HG03565 (cell line): Measurements from ENCODE around the gene ELMO2.

Source experiments
- ATAC-seq: cut with Tn5 transposase; IDR thresholded peaks from one replicate; pipeline ENCODE4 v1.9.1; 2021; ENCODE audit warnings: mild to moderate bottlenecking, moderate library complexity; ENCODE audit not compliant: unreplicated experiment

The ELMO2 gene

DNA sequence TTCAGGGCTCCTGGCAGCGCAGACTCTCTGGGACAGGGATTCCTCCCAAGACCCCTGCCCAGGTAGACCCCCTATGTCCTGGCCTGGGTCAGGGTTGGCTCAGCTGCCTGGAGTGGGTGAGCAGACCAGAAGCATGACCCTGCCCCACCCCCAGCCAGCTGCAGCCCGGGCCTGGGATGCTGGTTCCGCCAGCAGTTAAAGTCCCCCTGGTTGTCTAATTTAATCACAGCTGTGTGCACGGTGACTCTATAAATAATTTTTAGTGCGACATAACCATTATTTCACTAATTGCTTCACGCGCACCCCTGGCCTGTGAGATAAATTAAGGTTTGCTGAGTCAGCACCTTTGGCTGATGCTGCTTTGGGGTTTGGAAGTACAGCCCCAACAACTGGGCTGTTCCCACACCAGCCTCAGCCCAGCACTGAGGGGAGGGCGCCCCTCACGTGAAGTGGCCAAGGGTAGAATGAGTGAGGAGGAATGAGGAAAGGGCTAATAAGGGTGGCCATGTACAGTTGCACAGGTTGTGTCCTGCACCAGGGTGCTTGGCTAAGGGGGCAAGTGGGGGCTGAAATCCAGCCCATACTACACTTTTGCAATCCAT, 72.0 kb downstream of the ELMO2 start:
- ATAC-seq, result no peak

DNA sequence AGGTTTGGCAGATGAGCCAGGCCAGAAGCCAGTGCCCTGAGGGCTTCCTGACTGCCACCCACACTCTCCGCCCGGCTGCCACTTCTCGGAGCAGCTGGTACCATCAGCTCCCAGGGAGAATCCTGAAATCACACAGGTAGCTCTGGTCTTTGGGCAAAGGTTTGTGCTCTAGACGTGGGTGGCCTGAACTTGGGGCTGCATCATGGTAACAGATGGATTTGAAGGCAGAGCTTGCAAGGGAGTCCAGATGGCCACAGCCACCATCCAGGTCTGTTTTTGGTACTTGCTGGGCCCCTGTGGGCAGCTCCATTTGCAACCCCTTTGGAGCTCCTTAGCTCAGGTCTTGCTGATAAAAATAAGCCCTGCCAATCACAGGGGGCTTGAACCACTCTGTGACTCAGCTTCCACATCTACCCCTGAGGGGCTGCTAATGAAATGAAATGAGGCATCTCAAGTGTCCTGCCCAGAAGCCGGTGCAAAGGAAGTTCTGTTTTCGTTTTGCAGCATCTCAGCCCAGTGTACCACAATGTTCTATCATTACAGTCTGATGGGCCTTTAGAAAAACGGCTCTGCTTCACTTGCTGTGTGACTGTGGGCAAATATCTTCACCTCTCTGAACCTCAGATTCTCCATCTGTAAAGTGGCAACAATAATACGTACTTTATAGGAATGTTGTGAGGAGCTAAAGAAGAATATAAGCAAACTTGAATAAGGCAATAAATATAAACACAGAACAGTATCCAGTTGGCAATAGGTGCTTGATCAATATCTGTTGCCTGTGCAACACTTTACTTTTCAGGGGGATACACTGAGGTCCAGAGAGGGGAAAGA, 73.0 kb downstream of the ELMO2 start:
- ATAC-seq, result no peak

DNA sequence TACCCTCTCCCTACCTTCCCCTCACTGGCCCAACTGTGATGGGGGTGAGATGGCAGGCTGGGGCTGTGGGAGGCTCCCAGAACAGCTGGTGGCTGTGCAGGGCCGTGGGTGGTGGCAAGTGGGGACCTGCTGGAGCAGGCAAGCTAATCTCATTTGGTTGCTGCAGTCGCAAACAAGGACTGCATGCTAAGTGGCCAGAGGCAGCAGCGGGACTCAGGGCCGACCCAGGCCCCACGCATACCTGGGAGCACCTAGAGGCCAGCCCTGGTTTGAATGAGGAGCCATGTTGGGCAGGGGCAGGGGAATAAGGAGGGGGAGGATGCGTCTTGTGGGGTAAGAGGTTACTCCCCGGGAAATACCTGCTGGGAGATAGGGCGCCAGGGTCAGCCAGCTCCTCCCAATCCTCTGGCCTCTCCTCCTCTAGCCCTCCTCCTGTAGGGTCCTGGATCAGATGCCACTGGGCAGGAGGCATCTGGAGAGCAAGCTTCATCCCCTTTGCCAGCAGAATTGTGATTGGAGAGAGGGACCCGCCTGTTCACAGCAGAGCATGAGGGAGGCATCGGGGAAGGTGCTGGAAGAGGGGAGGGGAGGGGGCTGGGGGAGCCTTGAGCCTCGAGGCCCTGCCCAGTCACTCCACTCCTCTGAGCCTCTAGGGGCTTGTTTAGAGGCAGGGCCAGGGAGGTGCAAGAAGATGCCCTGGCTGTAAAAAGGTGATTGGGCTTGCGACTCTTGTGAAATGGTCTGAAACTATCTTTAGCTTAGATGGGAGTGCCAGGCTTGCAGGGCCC, 73.8 kb downstream of the ELMO2 start:
- ATAC-seq, result no peak

DNA sequence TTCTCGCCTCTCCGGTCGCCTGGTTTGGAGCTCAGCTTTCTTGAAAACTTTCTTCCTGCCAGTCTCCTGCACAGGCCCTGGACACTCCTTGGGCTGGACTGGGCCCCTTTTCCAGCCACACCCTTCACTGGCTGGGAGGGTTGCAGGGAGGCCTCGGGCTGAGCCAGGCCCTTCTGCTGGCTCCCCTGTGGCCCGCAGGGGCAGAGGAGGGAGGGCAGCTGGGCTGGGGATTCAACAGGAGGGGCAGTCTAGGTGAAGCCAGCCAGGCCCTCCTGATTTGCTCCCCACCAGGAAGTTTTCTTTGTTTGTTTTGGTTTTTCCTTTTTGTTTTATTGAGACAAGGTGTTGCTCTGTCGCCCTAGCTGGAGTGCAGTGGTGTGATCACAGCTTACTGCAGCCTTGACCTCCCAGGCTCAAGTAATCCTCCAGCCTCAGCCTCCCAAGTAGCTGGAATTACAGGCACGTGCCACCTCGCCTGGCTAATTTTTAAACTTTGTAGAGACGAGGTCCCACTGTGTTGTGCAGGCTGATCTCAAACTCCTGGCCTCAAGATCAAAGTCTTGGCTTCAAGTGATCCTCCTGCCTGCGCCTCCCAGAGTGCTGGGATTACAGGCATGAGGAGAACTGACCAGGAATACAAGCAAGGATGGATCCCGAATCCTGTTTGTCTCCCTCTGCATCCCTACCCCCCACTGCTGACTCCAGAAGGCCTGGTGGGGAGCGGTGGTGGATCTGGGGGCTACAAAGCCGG, 74.6 kb downstream of the ELMO2 start:
- ATAC-seq, result no peak

DNA sequence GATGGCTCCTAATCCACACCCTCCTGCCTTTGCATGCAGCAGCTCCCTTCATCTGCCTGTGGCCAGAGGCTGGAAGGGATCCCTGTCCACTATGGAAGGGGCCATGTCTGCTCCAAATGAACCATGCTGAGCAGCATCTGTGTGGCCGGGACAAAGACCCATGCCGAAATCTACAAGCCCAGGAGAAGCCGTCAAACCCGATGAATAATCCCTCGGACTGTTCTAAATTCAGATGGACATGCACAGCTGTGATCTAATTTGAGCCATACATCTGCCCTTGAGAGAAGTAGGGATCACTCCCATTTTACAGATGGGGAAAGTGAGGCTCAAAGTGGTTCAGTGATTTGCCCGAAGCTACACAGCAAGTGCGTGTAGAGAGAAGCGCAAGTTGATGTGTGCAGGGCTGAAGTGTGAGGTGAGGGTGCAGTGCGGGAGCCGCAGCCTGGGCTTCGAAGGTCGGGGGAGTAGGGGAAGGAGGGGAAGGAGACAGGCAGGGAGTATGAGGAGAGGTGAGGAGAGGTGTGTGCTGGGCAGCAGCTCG, 75.5 kb downstream of the ELMO2 start:
- ATAC-seq, result no peak

DNA sequence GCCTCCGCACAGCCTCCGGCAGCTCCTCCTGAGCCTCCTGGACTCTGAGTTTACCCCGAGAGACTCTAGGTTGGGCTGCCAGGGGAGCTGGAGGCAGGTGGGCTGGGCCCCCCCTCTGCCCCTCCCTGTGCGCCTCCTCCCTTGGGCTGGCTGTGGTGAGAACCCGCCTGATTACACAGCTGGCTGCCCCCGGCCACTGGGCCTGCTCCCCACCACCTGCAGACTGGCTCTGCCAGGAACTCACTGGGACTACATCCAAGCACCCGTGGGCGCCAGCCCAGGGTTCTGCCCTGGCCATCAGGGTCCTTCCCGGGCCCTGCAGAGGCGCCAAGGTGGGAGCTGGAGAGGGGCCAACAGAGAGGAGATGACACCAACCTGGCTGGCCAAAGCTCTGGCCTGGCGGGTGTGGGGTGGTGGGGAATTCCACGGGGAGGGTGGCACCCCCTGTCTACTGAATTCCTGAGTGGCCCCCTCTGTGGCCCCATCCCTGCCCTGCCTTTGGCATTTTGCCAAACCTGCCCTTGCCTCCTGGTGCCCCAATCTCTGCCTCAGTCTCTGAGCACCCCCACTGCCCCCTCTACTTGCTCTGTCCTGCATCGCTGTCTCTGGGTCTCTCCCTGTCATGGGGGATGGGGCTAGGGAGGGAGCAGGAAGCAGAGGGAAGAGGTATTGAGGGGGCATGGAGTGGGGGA, 76.2 kb downstream of the ELMO2 start:
- no peak for ATAC-seq

DNA sequence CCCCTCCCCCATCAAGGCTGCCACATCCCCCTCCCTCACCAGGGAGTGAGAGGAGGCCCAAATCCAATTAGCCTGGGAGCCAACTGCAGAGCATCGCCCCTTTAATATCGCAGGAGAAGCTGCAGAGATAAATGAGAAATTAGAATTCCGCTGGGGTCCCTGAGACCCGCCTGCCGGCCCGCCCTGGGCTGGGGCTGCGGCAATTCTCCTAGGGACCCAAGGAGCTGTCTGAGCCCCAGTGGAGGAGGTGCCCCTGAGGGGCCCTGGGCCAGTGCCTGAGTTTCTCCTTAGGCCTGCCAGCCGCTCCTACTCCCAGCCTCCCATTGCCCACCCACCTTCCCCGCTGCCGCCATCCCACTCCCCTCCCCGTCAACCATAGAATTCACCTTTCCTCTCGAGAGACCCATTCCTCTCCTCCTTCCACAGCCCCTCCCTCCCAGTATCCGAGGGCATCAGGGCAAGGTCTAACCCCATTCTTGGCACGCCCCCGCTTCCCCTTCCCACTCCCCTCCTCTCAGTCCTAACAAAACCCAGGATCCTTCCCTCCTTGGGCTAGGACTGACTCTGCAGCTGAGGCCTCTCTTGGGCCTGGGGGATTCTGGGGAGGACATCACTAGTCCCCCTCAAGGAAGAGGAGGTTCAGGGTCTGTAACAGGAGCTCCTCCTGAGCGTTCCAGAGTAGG, 78.1 kb downstream of the ELMO2 start:
- ATAC-seq, result no peak

DNA sequence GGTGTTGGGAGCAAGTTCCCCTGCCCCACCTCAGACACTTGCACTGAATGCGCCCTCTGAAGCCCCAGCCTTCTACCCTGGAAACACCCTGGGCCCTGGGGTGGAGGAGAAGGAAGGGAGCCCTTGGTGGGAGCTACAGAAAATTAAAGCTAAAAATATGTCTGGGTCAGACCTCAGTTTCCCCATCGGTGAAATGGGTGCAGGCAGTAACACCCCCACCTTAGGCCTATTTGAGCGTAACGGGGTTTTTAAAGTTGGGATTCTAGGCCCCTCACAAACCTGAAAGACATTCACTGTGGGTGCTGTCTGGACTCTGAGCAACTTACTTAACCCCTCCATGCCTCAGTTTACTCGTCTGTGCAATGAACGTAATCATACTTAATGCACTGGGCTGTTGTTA, 78.9 kb downstream of the ELMO2 start:
- no peak for ATAC-seq

DNA sequence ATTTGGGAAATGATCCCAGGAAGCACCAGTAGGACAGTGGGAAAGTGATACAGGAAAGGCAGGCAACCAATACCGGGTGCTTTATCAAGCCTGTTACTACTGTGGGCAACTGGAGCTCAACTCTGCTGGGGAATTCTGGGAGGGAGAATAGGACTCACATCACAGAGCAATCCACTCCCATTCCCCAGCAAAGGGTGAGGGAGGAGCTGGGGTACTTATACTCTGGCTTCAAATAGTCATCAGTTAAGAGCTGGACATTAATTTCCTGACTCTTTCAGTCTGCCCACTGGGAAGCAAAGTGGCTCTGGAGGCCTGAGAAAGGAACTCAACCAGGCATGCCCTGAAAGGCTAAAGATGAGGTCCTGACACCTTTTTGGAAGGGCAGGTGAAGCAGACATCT, 80.6 kb downstream of the ELMO2 start:
- no peak for ATAC-seq

DNA sequence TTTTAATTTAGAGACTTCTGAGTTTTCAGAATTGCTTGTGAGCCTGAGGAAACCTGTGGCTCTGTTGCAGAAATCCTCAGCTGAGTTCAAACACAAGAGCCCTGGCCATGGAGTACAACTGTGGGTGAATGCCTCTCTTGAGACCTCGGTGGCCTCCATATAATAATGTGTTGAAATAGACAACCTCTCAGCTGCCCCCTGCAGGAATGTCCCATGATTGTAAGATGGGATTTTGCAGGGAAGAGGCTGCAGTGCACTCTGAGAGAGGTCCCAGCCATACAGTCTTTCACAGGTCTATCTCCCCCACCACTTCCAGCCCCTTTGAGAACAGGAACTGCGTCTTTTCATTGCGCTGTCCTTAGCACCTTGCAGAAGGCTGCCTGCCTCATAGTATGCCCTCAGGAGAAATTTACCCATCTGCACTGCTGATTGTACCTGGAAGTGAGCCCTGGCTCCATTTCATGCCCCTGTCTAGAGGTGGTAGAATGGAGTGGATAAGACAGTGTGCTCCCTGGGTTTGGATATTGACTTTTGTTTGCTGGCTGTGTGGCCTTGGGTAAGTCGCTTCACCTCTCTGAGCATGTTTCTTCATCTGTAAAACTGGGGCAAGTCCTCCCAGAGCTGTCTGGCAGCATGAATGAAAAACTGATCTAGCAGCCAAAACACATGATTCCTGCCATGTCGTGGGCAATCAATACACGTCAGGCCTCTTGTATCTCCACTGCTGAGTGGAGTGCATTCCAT, 81.3 kb downstream of the ELMO2 start:
- no peak for ATAC-seq

DNA sequence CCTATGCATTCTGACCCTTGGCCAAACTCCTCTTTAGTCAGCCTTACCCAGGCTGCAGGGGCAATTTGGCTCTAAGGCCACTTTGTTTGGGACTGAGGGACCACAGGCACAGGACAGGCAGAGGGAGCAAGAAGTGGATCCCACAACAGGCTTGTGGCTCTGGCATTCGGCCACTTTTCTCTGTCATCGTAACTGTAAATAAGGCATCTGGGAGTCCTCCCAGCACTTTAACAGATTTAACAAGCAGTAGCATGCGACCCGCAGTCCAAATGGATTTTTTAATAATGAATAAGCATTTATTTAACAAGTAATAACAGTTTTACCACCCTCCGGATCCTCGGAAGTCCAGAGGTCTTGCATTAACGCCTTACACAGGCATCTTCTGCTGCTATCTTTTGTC, 82.0 kb downstream of the ELMO2 start:
- ATAC-seq, result no peak

DNA sequence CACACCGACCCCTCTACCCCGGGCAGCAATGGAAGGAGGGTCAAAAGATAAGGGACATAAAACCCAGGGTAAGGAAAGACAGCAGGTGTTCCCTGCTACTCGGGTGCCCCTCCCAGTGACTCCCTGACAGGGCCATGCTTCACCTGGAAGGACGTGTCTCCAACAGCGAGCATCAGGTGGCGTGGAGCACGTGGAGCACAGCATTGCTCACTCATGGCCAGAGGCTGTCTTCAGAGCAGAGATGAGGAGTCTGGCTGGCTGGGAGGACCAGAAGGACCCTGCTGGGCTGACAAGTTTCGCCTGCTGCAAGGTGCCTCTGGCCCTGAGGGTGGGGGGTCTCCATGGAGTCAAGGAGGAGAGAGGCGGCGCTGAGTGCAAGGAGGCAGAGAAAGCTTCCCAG, 82.9 kb downstream of the ELMO2 start:
- ATAC-seq, result no peak

DNA sequence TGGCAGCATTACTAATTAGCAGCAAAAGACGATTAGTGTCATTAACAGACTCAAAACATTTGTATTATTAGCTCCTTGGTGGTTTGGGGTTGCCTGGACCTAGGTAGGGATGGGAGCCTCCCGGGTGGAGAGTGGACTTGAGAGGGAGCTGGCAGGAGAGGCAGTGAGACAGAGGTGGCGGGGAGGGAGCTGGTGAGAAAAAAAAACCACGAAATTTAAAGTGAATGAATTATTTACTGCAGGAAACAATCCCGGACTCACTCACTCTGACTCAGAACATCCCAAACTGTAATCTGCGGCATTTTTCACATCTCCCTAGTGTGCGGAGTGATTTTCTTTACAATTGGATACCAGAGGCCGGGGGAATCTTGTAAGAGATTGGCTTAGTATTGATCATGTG, 83.8 kb downstream of the ELMO2 start:
- no peak for ATAC-seq

DNA sequence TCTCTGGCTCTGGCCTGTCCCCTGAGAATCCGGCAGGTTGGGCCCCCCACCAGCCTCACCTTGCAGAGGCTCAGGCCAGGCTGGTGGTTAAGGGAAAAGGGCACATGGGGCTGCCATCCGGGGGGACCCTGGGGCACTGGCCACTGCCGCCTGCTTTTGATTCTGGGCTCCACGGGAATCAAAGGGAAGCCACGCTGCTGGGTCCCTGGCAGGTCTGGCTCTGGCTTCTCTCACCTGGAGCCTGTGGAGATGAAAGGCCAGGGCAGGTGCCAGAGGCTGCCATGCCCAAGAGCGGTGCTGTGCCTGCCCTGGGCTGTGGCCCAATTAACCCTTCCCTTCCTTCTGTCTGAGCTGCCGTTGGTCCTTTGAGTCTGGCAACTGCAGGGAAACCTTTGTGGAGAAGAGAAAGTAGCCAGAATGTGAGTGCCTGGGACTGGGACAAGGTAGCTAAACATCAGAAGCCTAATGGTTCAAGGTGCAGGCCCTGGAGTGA, 88.7 kb downstream of the ELMO2 start:
- ATAC-seq, result no peak

DNA sequence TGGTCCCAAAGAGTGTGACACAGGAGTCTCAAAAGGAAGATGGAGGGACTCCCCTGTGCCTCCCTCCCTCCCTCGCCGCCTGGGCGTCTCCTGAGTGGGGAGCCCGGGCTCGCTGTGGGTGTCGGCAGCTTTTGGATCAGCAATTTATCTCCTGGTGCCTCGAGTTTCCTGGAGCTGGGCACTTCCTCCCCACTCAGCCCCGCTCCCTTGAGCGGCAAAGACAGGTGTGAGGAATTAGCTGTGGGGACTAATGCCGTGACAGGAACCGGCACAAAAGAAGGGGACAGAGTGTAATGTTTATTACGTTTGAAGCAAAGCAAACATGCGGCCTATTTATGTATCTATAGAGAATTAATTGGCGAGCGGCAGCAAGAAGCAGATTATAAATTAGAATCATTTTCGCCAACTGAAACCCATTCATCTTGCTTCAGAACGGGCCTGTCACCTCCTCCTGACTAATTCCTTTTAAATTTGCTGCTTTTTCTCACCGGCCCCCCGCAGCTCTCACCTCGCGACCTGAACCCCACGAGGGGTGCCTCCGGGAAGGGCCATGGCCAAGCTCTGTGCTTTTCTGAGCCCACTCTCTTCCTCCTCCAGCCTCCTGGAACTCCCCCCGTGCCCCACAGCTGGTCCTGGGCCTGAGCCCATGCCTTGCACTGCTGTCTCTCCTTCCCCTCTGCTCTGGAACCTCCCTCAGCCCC, 89.3 kb downstream of the ELMO2 start:
- no peak for ATAC-seq
